Measurements from ENCODE around the gene CARMIL1. TPM values are rescaled to one million over a fixed set of nuclear protein-coding genes. Genes with fewer than 3 reads are reported as not detected.
"Not testable (repeated sequence)": the region's sequence is repeated elsewhere in the genome, so short reads cannot be mapped to it uniquely, and the experiment has no call there.

Gene CARMIL1
- total RNA-seq, 1 experiment from 2014 or later: 0.43 TPM

GRCh38 chr6:25424303-25424702 lies 145.1 kb downstream of the CARMIL1 start:
- Histone ChIP-seq H3K4me3 (no peak overlapping the region), H3K9me3 (replicated peaks) (no peaks in the 10 kb centered on the region), H3K4me1 (no peaks in the 10 kb centered on the region), H3K36me3 (no peaks in the 10 kb centered on the region), H3K27me3 (no peaks in the 10 kb centered on the region), H3K27ac (no peak overlapping the region)
- DNase-seq: no peak

- H3K4me3 ChIP-seq: no peak overlapping the region
- DNase-seq: no peak
- no peaks in the 10 kb centered on the region for H3K9me3 ChIP-seq (replicated peaks)
- no peak overlapping the region for H3K27ac ChIP-seq
- H3K36me3 ChIP-seq: no peaks in the 10 kb centered on the region
- H3K4me1 ChIP-seq: no peaks in the 10 kb centered on the region
- H3K27me3 ChIP-seq: no peaks in the 10 kb centered on the region
Observed at GRCh38 chr6:25427549-25427948, 148.4 kb downstream of the CARMIL1 start.

- H3K4me1 ChIP-seq: no peaks in the 10 kb centered on the region
- no peaks in the 10 kb centered on the region for H3K9me3 ChIP-seq (replicated peaks)
- no peak overlapping the region for H3K4me3 ChIP-seq
- H3K27me3 ChIP-seq: no peaks in the 10 kb centered on the region
- DNase-seq: no peak
- H3K36me3 ChIP-seq: no peaks in the 10 kb centered on the region
- H3K27ac ChIP-seq: no peak overlapping the region
Observed at GRCh38 chr6:25428758-25429317, 149.7 kb downstream of the CARMIL1 start.

DNA sequence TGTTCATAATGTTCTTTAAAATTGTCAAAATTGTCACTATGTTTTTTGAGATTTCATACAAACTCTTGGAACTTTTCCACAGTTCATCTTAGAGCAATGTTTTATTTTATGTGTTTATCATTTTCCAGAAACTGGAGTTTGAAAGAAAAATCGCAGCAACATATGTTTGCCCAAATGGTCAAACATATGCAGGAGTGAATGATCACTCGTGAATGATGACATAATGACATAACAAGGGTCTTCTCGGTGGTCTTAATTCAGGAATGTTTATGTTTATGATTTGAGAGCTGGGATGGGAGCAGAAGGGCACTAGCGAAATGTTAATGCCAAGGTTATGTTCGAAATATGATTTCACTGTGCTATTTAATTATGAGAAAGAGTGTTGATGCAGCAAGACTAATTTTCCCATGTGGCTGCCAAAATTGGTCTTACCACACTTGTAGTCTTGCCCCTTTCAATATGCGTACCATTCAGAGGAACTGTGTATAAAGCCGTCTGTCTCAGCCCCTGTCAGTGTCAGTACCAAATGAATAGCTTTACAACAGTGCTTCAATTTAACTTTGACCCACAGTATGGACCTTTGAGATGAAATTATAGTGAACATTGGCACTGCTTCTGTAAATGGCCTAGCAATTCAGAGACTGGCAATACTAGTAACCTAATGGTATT lies 152.3 kb downstream of the CARMIL1 start:
- no peak overlapping the region for H3K4me3 ChIP-seq
- H3K27ac ChIP-seq: no peak overlapping the region
- no peaks in the 10 kb centered on the region for H3K27me3 ChIP-seq

DNA sequence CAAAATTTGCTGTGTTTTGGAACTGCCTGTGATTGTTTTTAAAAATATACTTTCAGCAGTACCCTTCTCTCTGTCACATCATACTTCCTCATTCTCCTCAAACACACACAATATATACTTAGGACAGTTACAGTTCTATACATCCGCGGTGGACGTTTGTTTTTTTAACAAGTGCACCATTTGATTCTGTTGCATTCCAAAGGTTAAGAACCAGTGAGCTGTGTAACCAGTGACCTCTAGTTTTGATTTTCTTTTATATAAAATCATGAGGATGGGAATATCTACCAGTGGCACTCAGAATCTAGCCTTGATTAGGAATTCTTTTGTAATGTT lies 152.8 kb downstream of the CARMIL1 start:
- Histone ChIP-seq H3K36me3 (no peaks in the 10 kb centered on the region), H3K9me3 (replicated peaks) (no peaks in the 10 kb centered on the region), H3K27ac (no peak overlapping the region), H3K4me1 (no peaks in the 10 kb centered on the region), H3K27me3 (no peaks in the 10 kb centered on the region), H3K4me3 (no peak overlapping the region)
- no peak for DNase-seq

More for the DNA sequence above, 152.3 kb downstream of the CARMIL1 start:
- H3K36me3 ChIP-seq: no peaks in the 10 kb centered on the region
- no peaks in the 10 kb centered on the region for H3K4me1 ChIP-seq
- no peaks in the 10 kb centered on the region for H3K9me3 ChIP-seq (replicated peaks)
- no peak for DNase-seq

GRCh38 chr6:25434921-25435320 lies 155.7 kb downstream of the CARMIL1 start:
- Histone ChIP-seq H3K36me3 (no peaks in the 10 kb centered on the region), H3K27ac (no peak overlapping the region), H3K4me1 (no peaks in the 10 kb centered on the region), H3K27me3 (no peaks in the 10 kb centered on the region), H3K9me3 (replicated peaks) (no peaks in the 10 kb centered on the region), H3K4me3 (no peak overlapping the region)
- DNase-seq: no peak

DNA sequence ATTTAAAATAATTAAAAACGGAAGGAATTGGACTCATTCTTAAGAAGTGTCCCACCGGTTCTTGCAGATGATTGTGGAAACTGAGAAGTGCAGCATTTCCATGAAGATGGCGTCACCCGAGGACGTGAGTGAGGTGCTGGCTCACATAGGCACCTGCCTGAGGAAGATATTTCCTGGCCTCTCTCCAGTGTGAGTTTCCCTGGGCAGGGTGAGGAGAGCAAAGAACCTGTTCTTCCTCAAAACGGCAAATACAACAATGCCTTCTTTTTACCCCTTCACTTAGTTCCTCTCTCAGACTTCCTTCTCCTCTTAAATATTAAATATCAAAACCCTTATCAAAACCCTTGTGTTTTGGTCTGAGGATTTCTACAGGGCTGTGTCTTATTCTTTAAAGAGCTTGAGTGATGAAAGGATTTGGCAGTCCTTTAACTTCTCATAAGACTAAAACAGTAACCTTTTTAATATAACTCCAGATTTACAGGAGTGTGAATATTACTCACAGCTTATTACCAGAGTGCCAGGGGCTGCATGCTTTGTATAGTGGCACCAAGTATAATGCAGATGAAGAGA lies 156.3 kb downstream of the CARMIL1 start:
- Histone ChIP-seq H3K27me3 (no peaks in the 10 kb centered on the region), H3K36me3 (no peaks in the 10 kb centered on the region), H3K27ac (no peak overlapping the region), H3K4me3 (no peak overlapping the region), H3K9me3 (replicated peaks) (no peaks in the 10 kb centered on the region), H3K4me1 (no peaks in the 10 kb centered on the region)
- no peak for DNase-seq

GRCh38 chr6:25436760-25437159 lies 157.6 kb downstream of the CARMIL1 start:
- DNase-seq: no peak
- no peaks in the 10 kb centered on the region for H3K36me3 ChIP-seq
- H3K9me3 ChIP-seq (replicated peaks): no peaks in the 10 kb centered on the region
- H3K4me1 ChIP-seq: no peaks in the 10 kb centered on the region
- H3K27ac ChIP-seq: no peak overlapping the region
- no peak overlapping the region for H3K4me3 ChIP-seq
- no peaks in the 10 kb centered on the region for H3K27me3 ChIP-seq

DNA sequence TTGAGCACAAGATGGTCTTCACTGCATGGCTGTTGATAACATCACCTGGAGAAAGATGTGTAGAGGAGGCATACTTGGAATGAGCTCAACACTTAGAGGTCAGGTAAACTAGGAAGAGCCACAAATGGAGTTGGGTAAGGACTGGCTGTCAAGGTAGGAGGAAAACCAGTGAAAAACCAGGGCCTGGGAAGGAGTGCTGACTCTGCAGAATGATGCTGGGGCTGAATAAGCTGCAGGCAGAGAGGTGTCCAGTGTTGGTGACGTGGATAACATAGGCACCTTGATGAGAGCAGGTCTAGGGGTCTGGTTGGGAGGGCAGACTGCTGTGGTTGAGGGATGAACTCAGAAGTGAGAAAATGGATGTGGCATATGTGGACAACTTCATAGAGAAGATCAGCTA lies 160.2 kb downstream of the CARMIL1 start:
- no peaks in the 10 kb centered on the region for H3K9me3 ChIP-seq (replicated peaks)
- no peaks in the 10 kb centered on the region for H3K36me3 ChIP-seq
- H3K27ac ChIP-seq: no peak overlapping the region
- no peaks in the 10 kb centered on the region for H3K4me1 ChIP-seq
- DNase-seq: no peak
- no peak overlapping the region for H3K4me3 ChIP-seq
- H3K27me3 ChIP-seq: no peaks in the 10 kb centered on the region

DNA sequence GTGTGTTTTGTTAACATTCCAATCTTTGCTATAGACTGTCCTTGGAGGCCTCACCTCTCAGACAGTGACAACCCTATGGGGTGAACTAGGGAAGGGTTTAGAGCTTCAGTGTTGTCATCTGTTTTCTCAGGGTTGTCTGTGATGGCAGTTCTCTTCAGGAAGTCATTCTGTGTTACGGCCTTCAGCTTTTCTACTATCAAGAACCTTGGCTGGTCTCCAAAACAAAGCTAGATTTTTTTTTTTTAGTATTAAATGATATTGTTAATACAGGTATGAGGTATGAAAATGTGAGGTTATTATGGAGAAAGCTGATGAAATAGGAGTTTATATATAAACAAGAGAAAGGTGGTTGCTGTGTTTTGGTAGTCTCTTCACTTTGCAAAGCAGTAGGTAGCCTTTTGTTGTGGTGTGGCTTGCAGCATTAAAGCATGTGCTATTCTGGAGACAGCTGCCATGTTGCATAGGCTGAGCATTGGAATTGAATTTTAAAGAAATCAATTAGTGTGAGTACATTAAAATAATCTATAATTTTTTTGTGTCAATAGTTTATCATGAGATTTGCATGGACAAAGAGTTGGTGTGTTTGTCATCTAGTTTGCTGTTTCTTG lies 162.6 kb downstream of the CARMIL1 start:
- DNase-seq: no peak
- no peaks in the 10 kb centered on the region for H3K27me3 ChIP-seq
- no peaks in the 10 kb centered on the region for H3K4me1 ChIP-seq
- H3K27ac ChIP-seq: no peak overlapping the region
- no peaks in the 10 kb centered on the region for H3K36me3 ChIP-seq
- H3K9me3 ChIP-seq (replicated peaks): no peaks in the 10 kb centered on the region
- H3K4me3 ChIP-seq: no peak overlapping the region

GRCh38 chr6:25442898-25443297 lies 163.7 kb downstream of the CARMIL1 start:
- Histone ChIP-seq H3K4me3 (no peak overlapping the region), H3K27ac (no peak overlapping the region), H3K9me3 (replicated peaks) (no peaks in the 10 kb centered on the region), H3K27me3 (no peaks in the 10 kb centered on the region), H3K36me3 (no peaks in the 10 kb centered on the region), H3K4me1 (no peaks in the 10 kb centered on the region)
- DNase-seq: no peak

DNA sequence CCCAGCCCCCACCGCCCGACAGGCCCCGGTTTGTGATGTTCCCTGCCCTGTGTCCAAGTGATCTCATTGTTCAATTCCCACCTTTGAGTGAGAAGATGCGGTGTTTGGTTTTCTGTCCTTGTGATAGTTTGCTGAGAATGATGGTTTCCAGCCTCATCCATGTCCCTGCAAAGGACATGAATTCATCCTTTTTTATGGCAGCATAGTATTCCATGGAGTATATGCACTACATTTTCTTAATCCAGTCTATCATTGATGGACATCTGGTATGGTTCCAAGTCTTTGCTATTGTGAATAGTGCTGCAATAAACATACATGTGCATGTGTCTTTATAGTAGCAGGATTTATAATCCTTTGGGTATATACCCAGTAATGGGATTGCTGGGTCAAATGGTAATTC lies 165.3 kb downstream of the CARMIL1 start:
- not testable (repeated sequence) for DNase-seq; H3K27ac ChIP-seq; H3K4me3 ChIP-seq; H3K27me3 ChIP-seq; H3K36me3 ChIP-seq; H3K9me3 ChIP-seq (replicated peaks); H3K4me1 ChIP-seq

DNA sequence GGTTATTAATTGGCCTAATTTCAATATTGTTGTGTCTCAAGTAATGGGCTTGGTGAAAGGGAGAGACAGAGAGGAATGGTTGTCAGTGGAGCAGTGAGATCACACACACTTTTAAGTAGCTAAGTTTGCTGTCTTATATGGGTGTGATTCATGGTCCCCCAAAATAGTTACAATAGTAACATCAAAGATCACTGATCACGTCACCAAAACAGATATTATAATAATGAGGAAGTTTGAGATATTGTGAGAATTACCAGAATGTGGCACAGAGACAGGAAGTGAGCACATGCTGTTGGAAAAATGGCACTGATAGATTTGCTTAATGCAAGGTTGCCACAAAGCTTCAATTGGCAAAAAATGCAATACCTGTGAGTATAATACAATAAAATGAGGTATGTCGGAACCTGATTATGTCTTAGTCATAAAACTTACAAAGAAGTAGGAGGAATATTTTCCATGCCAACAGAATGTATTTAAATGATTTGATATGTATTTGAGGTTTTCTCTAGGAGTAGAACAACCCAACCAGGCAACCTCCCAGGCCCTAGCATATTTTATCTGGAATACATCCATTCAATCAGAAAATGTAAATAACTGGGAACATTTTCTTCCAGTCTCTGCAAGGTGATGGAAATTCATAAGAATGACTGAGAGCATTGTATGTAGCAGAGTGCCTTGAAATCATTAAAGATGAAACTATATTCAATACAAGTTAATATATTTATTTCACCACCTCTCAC lies 167.8 kb downstream of the CARMIL1 start:
- DNase-seq: no peak
- H3K27ac ChIP-seq: no peak overlapping the region
- H3K27me3 ChIP-seq: no peaks in the 10 kb centered on the region
- no peak overlapping the region for H3K4me3 ChIP-seq
- no peaks in the 10 kb centered on the region for H3K4me1 ChIP-seq
- H3K36me3 ChIP-seq: no peaks in the 10 kb centered on the region
- no peaks in the 10 kb centered on the region for H3K9me3 ChIP-seq (replicated peaks)

DNA sequence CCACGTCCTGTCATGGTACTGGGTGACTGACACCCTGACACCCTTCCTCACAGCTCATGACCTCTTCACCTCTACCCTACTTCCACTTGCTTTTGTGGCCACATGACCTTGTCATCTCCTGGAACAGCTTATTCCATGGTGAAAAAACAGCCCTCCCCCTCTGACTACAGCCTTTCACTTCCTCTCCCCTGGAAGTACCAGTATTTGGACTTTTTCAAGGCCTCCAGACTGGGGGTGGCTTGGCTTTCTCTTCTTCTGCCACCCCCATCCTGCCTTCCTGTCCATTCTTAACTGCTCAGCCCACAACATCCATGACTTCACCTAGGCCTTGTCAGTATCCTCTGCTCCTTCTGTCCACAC lies 168.4 kb downstream of the CARMIL1 start:
- Histone ChIP-seq H3K9me3 (replicated peaks) (no peaks in the 10 kb centered on the region), H3K4me3 (no peak overlapping the region), H3K27me3 (no peaks in the 10 kb centered on the region), H3K36me3 (no peaks in the 10 kb centered on the region), H3K27ac (no peak overlapping the region), H3K4me1 (no peaks in the 10 kb centered on the region)
- no peak for DNase-seq

DNA sequence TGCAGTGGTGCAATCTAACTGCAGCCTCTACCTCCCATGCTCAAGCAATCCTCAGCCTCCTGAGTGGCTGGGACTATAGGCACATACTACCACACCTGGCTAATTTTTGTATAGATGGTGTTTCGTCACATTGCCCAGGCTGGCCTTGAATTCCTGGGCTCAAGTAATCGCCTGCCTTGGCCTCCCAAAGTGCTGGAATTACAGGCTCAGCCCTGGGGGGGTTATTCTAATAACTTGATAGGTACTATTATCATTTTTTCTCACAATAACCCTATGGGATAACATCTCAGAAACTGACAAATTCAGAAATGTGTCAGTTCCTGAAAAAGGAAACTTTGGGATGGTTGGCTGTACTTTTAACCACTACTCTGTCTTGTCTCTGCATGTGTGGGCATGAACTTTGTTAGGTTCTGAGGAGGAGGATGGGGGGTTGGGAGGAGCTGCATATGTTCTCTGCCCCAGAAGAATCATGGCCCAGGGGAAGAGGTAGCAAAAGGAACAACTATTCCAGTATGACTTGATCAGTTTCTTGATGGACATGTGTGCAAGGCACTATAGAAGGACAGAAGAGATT lies 169.9 kb downstream of the CARMIL1 start:
- H3K27ac ChIP-seq: no peak overlapping the region
- no peak for DNase-seq
- H3K9me3 ChIP-seq (replicated peaks): no peaks in the 10 kb centered on the region
- H3K4me3 ChIP-seq: no peak overlapping the region
- no peaks in the 10 kb centered on the region for H3K36me3 ChIP-seq
- no peaks in the 10 kb centered on the region for H3K4me1 ChIP-seq
- H3K27me3 ChIP-seq: no peaks in the 10 kb centered on the region
